Adrenal gland (tissue), 12 donors: ENCODE data around the gene ERBB2. TPM values are rescaled to one million over a fixed set of nuclear protein-coding genes. Genes with fewer than 3 reads are reported as not detected.

Source experiments
- DNase-seq, 7 donors: peaks; one replicate each; pipeline ENCODE4 v3.0.0-alpha.2; 2019 to 2020
- H3K27ac ChIP-seq, 5 donors: fragments of 200-600 bp; sonication (generic) in 4 of 5; 1 replicate in 3 of 5; 2 replicates in 2 of 5; pipeline versions ENCODE4 v1.5.1 to v1.8.0; 2016 to 2020; ENCODE audit warnings: mild to moderate bottlenecking in 1 of 5
- H3K27me3 ChIP-seq: fragments of 200-600 bp; 2 replicates; pipeline ENCODE4 v1.8.0; 2021
- H3K36me3 ChIP-seq, 2 donors: fragments of 200-600 bp; replicated peaks in 1 of 2; 1 replicate in 1 of 2; 2 replicates in 1 of 2; pipeline versions ENCODE4 v1.5.1 to v1.8.0; 2018 to 2022
- H3K4me1 ChIP-seq, 2 donors: fragments of 200-600 bp; replicated peaks in 1 of 2; 1 replicate in 1 of 2; 2 replicates in 1 of 2; pipeline versions ENCODE4 v1.5.1 to v1.8.0; 2018 to 2021
- H3K4me3 ChIP-seq, 4 donors: fragments of 200-600 bp; sonication (generic) in 3 of 4; one replicate each; pipeline ENCODE4 v1.5.1; 2016 to 2018
- H3K9me3 ChIP-seq, 3 donors: fragments of 200-600 bp; sonication (generic) in 1 of 3; replicated peaks in 1 of 3; 1 replicate in 2 of 3; 2 replicates in 1 of 3; pipeline versions ENCODE4 v1.5.1 to v1.8.0; 2016 to 2021
- POLR2A ChIP-seq, 2 donors: fragments of 450-650 bp; IDR thresholded peaks; one replicate each; pipeline ENCODE4 v1.6.1; 2017; ENCODE audit warnings: antibody characterized with exemption in 2 of 2, mild to moderate bottlenecking in 2 of 2, moderate library complexity in 1 of 2
- WGBS, 4 donors: extraction: QIAGEN DNeasy Blood & Tissue Kit in 2 of 4; methylation state at CpG; one replicate each; pipeline versions ENCODE4 v1.1.5 to v1.1.7; 2013 to 2017; 5-methylcytosine and 5-hydroxymethylcytosine counted together
- intact Hi-C, 2 donors: fragments of 100-400 bp; cut with DNase I; formaldehyde crosslinking; loops; one replicate each; pipeline versions ENCODE4 v1.14.1 to v1.15.0; 2022 to 2023
- polyA plus RNA-seq, 3 donors: library from polyadenylated mRNA; stranded (reverse); fragments of 200-250 nt in 2 of 3; fragments of 350-450 nt in 1 of 3; fragmentation: Illumina TruSeq in 1 of 3; extraction: RNeasy Lipid Tissue Mini Kit (QIAGEN cat#74804) in 1 of 3; gene quantifications; one replicate each; pipeline ENCODE4 v1.2.3, GENCODE V29; 2013 to 2014
- total RNA-seq, 9 donors: library from RNA; depleted of rRNA in 4 of 9; stranded (reverse); fragments of >200 nt in 4 of 9; fragments of 120-200 nt in 1 of 9; fragmentation: NEBNext Ultra II Directional in 1 of 9; extraction: Animal tissue kit (Norgen Biotek cat#: 25700) in 1 of 9; gene quantifications; one replicate each; pipeline versions ENCODE4 v1.1.0 to v1.2.4, GENCODE V29; 2013 to 2023
- TF ChIP-seq, protein P1 (sequence below), 6 experiments: fragments of 450-650 bp in 4 of 6; fragments of 200-600 bp in 2 of 6; sonication (generic) in 1 of 6; IDR thresholded peaks; 1 replicate in 5 of 6; 2 replicates in 1 of 6; pipeline versions ENCODE4 v1.5.1 to v1.8.0; 2016 to 2021; ENCODE audit warnings: antibody characterized with exemption in 6 of 6, mild to moderate bottlenecking in 2 of 6, moderate library complexity in 1 of 6
- donor health status: healthy with polysubstance abuse.
- donor health status: Bipolar disorder and iron deficiency.
- donor health status: DM: yes; HTN: yes; CAD: no.
- donor health status: DM: no; HTN: no; CAD: no.
- donor health status: DM: no; HTN: no; CAD: no.
- donor health status: DM: yes; HTN: yes; CAD: no.

Gene ERBB2
- total and polyA plus RNA-seq, 12 donors, result 4.8 to 16.9 (median 11.9) TPM

DNA sequence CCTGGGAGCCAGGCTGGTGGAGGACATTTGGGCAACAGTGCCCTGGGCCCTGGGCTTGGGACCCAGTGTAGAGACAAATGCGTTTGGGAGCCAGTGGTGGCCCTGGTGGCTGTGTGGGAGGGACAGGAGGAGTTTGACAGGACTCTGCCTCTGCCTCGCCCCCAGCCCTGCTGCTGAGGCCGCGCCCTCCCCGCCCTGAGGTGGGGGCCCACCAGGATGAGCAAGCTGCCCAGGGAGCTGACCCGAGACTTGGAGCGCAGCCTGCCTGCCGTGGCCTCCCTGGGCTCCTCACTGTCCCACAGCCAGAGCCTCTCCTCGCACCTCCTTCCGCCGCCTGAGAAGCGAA lies 46.6 kb upstream of the ERBB2 start:
- intact Hi-C loops, result no loop called here
- no peak overlapping the region for H3K4me3 ChIP-seq
- no peak for TF ChIP-seq POLR2A (IDR thresholded peaks at IDR 0.05)
- TF ChIP-seq, protein P1, sequence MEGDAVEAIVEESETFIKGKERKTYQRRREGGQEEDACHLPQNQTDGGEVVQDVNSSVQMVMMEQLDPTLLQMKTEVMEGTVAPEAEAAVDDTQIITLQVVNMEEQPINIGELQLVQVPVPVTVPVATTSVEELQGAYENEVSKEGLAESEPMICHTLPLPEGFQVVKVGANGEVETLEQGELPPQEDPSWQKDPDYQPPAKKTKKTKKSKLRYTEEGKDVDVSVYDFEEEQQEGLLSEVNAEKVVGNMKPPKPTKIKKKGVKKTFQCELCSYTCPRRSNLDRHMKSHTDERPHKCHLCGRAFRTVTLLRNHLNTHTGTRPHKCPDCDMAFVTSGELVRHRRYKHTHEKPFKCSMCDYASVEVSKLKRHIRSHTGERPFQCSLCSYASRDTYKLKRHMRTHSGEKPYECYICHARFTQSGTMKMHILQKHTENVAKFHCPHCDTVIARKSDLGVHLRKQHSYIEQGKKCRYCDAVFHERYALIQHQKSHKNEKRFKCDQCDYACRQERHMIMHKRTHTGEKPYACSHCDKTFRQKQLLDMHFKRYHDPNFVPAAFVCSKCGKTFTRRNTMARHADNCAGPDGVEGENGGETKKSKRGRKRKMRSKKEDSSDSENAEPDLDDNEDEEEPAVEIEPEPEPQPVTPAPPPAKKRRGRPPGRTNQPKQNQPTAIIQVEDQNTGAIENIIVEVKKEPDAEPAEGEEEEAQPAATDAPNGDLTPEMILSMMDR (IDR thresholded peaks at IDR 0.05), result no peak
- peak overlapping the region in 2 of 5 donors; percentile 10 to 47 for H3K27ac ChIP-seq
- H3K27me3 ChIP-seq, result no peaks in the 10 kb centered on the region
- DNase-seq, result no peak
- no peaks in the 10 kb centered on the region for H3K9me3 ChIP-seq
- H3K36me3 ChIP-seq, result peaks cover 0 to 8% of the 10 kb centered on the region in 2 donors
- peaks cover 0 to 36% of the 10 kb centered on the region in 2 donors for H3K4me1 ChIP-seq
- WGBS, 4 donors, result 70 to 83% (median 77%) methylated on average over 9 to 12 of the region's 12 CpGs

DNA sequence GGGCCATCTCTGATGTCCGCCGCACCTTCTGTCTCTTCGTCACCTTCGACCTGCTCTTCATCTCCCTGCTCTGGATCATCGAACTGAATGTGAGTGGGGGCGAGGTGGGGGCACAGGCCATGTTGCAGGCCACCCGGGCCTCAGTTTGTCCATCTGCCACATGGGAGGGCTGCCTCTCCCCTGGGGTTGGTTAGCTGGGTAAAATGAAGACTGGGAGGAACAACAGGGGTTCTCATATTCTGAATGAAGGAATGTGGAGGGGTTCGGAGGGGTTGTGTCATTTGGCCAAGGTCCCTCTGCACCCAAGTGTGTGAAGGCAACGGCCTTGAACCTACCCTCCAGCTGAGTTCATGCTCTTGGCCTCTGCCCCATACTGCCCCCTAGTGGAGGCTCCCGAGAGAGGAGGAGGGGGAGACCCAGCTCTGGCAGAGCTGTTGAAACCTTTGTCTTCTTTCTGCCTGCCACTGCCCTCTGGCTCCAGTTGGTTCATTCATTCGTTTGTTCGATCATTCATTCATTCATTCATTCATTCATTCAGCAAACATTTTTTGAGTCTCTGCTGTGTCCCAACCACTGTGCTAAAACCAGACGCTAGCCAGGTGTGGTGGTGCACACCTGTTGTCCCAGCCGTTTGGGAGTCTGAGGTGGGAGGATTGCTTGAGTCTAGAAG lies 46.1 kb upstream of the ERBB2 start:
- peaks cover 0 to 13% of the 10 kb centered on the region in 2 donors for H3K36me3 ChIP-seq
- H3K27me3 ChIP-seq, result no peaks in the 10 kb centered on the region
- TF ChIP-seq, protein P1 (IDR thresholded peaks at IDR 0.05), result peak; percentile 55 to 72 (median 68)
- no peak for TF ChIP-seq POLR2A (IDR thresholded peaks at IDR 0.05)
- H3K27ac ChIP-seq, result peak overlapping the region in 1 of 5 donors; percentile 47
- H3K4me1 ChIP-seq, result peaks cover 0 to 39% of the 10 kb centered on the region in 2 donors
- H3K4me3 ChIP-seq, result no peak overlapping the region
- intact Hi-C loops, result no loop called here
- peak; percentile 63 to 83 (median 71) for DNase-seq
- H3K9me3 ChIP-seq, result no peaks in the 10 kb centered on the region
- WGBS, 4 donors, result 57 to 65% (median 59%) methylated on average over 13 to 14 of the region's 14 CpGs

DNA sequence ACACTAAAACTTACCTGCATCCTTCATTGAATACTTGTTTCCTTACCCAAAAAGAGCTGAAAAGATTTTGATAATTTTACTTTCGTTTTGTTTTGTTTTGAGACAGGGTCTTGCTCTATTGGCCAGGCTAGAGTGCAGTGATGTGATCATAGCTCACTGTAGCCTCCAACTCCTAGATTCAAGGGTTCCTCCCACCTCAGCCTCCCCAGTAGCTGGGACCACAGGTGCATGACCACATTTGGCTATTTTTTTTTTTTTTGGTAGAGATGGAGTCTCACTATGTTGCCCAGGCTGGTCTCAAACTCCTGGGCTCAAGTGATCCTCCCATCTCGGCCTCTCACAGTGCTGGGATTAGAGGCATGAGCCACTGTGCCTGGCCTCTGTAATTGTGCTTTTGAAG lies 44.8 kb upstream of the ERBB2 start:
- H3K27ac ChIP-seq, result no peak overlapping the region
- no peak overlapping the region for H3K4me3 ChIP-seq
- intact Hi-C loops, result no loop called here
- peaks cover 0 to 26% of the 10 kb centered on the region in 2 donors for H3K36me3 ChIP-seq
- TF ChIP-seq, protein P1 (IDR thresholded peaks at IDR 0.05), result no peak
- no peak for TF ChIP-seq POLR2A (IDR thresholded peaks at IDR 0.05)
- H3K4me1 ChIP-seq, result peaks cover 0 to 48% of the 10 kb centered on the region in 2 donors
- no peak for DNase-seq
- H3K9me3 ChIP-seq, result no peaks in the 10 kb centered on the region
- no peaks in the 10 kb centered on the region for H3K27me3 ChIP-seq
- 81 to 86% (median 83%) methylated on average over 2 of the region's 2 CpGs for WGBS, 4 donors

DNA sequence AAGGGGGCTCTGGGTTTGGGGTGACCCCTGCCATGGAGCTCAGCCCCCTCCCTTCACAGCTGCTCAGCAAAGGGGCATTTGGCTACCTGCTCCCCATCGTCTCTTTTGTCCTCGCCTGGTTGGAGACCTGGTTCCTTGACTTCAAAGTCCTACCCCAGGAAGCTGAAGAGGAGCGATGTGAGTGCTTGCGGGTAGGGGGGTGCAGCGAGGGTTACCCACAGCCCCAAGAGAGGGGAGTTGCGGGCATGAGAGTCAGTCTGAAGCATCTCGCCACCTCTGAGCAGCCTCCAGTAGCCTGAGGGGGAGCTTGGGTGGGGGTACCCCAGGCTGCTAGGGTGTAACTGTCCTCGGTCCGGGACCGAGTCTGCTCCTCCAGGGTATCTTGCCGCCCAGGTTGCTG lies 41.5 kb upstream of the ERBB2 start:
- Histone ChIP-seq H3K27ac (peak overlapping the region in 1 of 5 donors; percentile 74), H3K9me3 (no peaks in the 10 kb centered on the region), H3K4me1 (peaks cover 0 to 44% of the 10 kb centered on the region in 2 donors), H3K4me3 (no peak overlapping the region), H3K27me3 (no peaks in the 10 kb centered on the region), H3K36me3 (peaks cover 0 to 54% of the 10 kb centered on the region in 2 donors)
- WGBS, 4 donors, result 89 to 98% (median 95%) methylated on average over 6 to 11 of the region's 11 CpGs
- intact Hi-C loops, result no loop called here
- TF ChIP-seq, protein P1 (IDR thresholded peaks at IDR 0.05), result no peak
- no peak for TF ChIP-seq POLR2A (IDR thresholded peaks at IDR 0.05)
- DNase-seq, result no peak
